ENCODE results near the gene CLRN3. TPM values are rescaled to one million over a fixed set of nuclear protein-coding genes. Genes with fewer than 3 reads are reported as not detected.

Gene CLRN3
- total RNA-seq, 8 experiments from 2014 or later, result not detected

- peaks cover 0 to 11% of the 10 kb centered on the region in 2 donors for H3K4me1 ChIP-seq (replicated peaks in 1 of 2)
- in situ Hi-C loops (cut with MboI; ENCODE audit: low pct_unique_long_range_greater_than_20kb in 2 of 9, low sequenced_read_pairs in 9 of 9, unreplicated experiment in 9 of 9), result no loop called here
- no peak overlapping the region for H3K4me3 ChIP-seq
- no peak for ATAC-seq (replicated peaks in 6 of 8)
- H3K27ac ChIP-seq, result no peak overlapping the region
- 17 to 100% (median 76%) methylated on average over 1 to 4 of the region's 6 CpGs; no CpG with 5 or more reads in 3 of the 10 experiments for WGBS, 10 experiments
Observed at GRCh38 chr10:127925471-127926207, 32.9 kb upstream of the CLRN3 start.

- in situ Hi-C loops (cut with MboI; ENCODE audit: low pct_unique_long_range_greater_than_20kb in 2 of 9, low sequenced_read_pairs in 9 of 9, unreplicated experiment in 9 of 9), result loop anchor here in 3 of 9 experiments (25.0 kb wide), 1 partner anchor 89 kb away; no protein-coding TSS in a partner anchor
- no peak for ATAC-seq (replicated peaks in 6 of 8)
- Histone ChIP-seq H3K27ac (no peak overlapping the region), H3K4me1 (replicated peaks in 1 of 2) (peaks cover 11 to 19% of the 10 kb centered on the region in 2 donors), H3K4me3 (no peak overlapping the region)
- WGBS, 10 experiments, result 0 to 60% (median 34%) methylated on average over 1 of the region's 1 CpG; no CpG with 5 or more reads in 6 of the 10 experiments
Observed at GRCh38 chr10:127923646-127924045, 30.9 kb upstream of the CLRN3 start.

- Histone ChIP-seq H3K4me1 (replicated peaks in 1 of 2) (peaks cover 11 to 12% of the 10 kb centered on the region in 2 donors), H3K4me3 (no peak overlapping the region), H3K27ac (no peak overlapping the region)
- ATAC-seq (replicated peaks in 6 of 8), result no peak
- whole genome bisulfite sequencing, 10 experiments, result 33 to 100% (median 80%) methylated on average over 1 to 9 of the region's 12 CpGs; no CpG with 5 or more reads in 1 of the 10 experiments
- in situ Hi-C loops (cut with MboI; ENCODE audit: low pct_unique_long_range_greater_than_20kb in 2 of 9, low sequenced_read_pairs in 9 of 9, unreplicated experiment in 9 of 9), result loop anchor here in 3 of 9 experiments (25.0 kb wide), 1 partner anchor 89 kb away; no protein-coding TSS in a partner anchor
Observed at GRCh38 chr10:127922675-127923366, 30.1 kb upstream of the CLRN3 start.

- 20 to 100% (median 89%) methylated on average over 1 to 5 of the region's 9 CpGs; no CpG with 5 or more reads in 4 of the 10 experiments for WGBS, 10 experiments
- no peak overlapping the region for H3K4me3 ChIP-seq
- H3K4me1 ChIP-seq (replicated peaks in 1 of 2), result peaks cover 11 to 12% of the 10 kb centered on the region in 2 donors
- no peak for ATAC-seq (replicated peaks in 6 of 8)
- in situ Hi-C loops (cut with MboI; ENCODE audit: low pct_unique_long_range_greater_than_20kb in 2 of 9, low sequenced_read_pairs in 9 of 9, unreplicated experiment in 9 of 9), result loop anchor here in 3 of 9 experiments (25.0 kb wide), 1 partner anchor 90 kb away; no protein-coding TSS in a partner anchor
- no peak overlapping the region for H3K27ac ChIP-seq
Observed at GRCh38 chr10:127922206-127922605, 29.5 kb upstream of the CLRN3 start.

GRCh38 chr10:127921753-127922145, 29.0 kb upstream of the CLRN3 start:
- no peak overlapping the region for H3K4me3 ChIP-seq
- peaks cover 11 to 12% of the 10 kb centered on the region in 2 donors for H3K4me1 ChIP-seq (replicated peaks in 1 of 2)
- ATAC-seq (replicated peaks in 6 of 8), result no peak
- in situ Hi-C loops (cut with MboI; ENCODE audit: low pct_unique_long_range_greater_than_20kb in 2 of 9, low sequenced_read_pairs in 9 of 9, unreplicated experiment in 9 of 9), result loop anchor here in 3 of 9 experiments (25.0 kb wide), 1 partner anchor 91 kb away; no protein-coding TSS in a partner anchor
- 93 to 100% (median 100%) methylated on average over 1 to 2 of the region's 2 CpGs; no CpG with 5 or more reads in 6 of the 10 experiments for WGBS, 10 experiments
- H3K27ac ChIP-seq, result no peak overlapping the region

- ATAC-seq (replicated peaks in 6 of 8), result no peak
- Histone ChIP-seq H3K4me1 (replicated peaks in 1 of 2) (peaks cover 11 to 12% of the 10 kb centered on the region in 2 donors), H3K4me3 (no peak overlapping the region), H3K27ac (no peak overlapping the region)
- 79 to 92% (median 83%) methylated on average over 1 to 4 of the region's 11 CpGs; no CpG with 5 or more reads in 6 of the 10 experiments for WGBS, 10 experiments
- in situ Hi-C loops (cut with MboI; ENCODE audit: low pct_unique_long_range_greater_than_20kb in 2 of 9, low sequenced_read_pairs in 9 of 9, unreplicated experiment in 9 of 9), result loop anchor here in 3 of 9 experiments (25.0 kb wide), 1 partner anchor 91 kb away; no protein-coding TSS in a partner anchor
Observed at GRCh38 chr10:127921075-127921752, 28.5 kb upstream of the CLRN3 start.

- H3K4me1 ChIP-seq (replicated peaks in 1 of 2), result peaks cover 11 to 12% of the 10 kb centered on the region in 2 donors
- WGBS, 10 experiments, result 0 to 75% (median 63%) methylated on average over 1 to 7 of the region's 11 CpGs; no CpG with 5 or more reads in 3 of the 10 experiments
- peak in 2 of 8 experiments; percentile 29 to 74 for ATAC-seq (replicated peaks in 6 of 8)
- no peak overlapping the region for H3K4me3 ChIP-seq
- no peak overlapping the region for H3K27ac ChIP-seq
- in situ Hi-C loops (cut with MboI; ENCODE audit: low pct_unique_long_range_greater_than_20kb in 2 of 9, low sequenced_read_pairs in 9 of 9, unreplicated experiment in 9 of 9), result loop anchor here in 3 of 9 experiments (25.0 kb wide), 1 partner anchor 92 kb away; no protein-coding TSS in a partner anchor
Observed at GRCh38 chr10:127920306-127921074, 27.7 kb upstream of the CLRN3 start.

GRCh38 chr10:127919418-127920271, 26.9 kb upstream of the CLRN3 start:
- H3K27ac ChIP-seq, result no peak overlapping the region
- WGBS, 10 experiments, result 0 to 74% (median 62%) methylated on average over 4 to 9 of the region's 12 CpGs; no CpG with 5 or more reads in 2 of the 10 experiments
- H3K4me3 ChIP-seq, result no peak overlapping the region
- peaks cover 11 to 12% of the 10 kb centered on the region in 2 donors for H3K4me1 ChIP-seq (replicated peaks in 1 of 2)
- in situ Hi-C loops (cut with MboI; ENCODE audit: low pct_unique_long_range_greater_than_20kb in 2 of 9, low sequenced_read_pairs in 9 of 9, unreplicated experiment in 9 of 9), result loop anchor here in 3 of 9 experiments (25.0 kb wide), 1 partner anchor 93 kb away; no protein-coding TSS in a partner anchor
- peak; percentile 24 to 89 (median 82) for ATAC-seq (replicated peaks in 6 of 8)

- no peak overlapping the region for H3K27ac ChIP-seq
- in situ Hi-C loops (cut with MboI; ENCODE audit: low pct_unique_long_range_greater_than_20kb in 2 of 9, low sequenced_read_pairs in 9 of 9, unreplicated experiment in 9 of 9), result loop anchor here in 3 of 9 experiments (25.0 kb wide), 1 partner anchor 94 kb away; no protein-coding TSS in a partner anchor
- H3K4me3 ChIP-seq, result no peak overlapping the region
- WGBS, 10 experiments, result 80 to 100% (median 97%) methylated on average over 1 to 5 of the region's 5 CpGs; no CpG with 5 or more reads in 2 of the 10 experiments
- ATAC-seq (replicated peaks in 6 of 8), result no peak
- H3K4me1 ChIP-seq (replicated peaks in 1 of 2), result peaks cover 11 to 12% of the 10 kb centered on the region in 2 donors
Observed at GRCh38 chr10:127918572-127918971, 25.8 kb upstream of the CLRN3 start.

- in situ Hi-C loops (cut with MboI; ENCODE audit: low pct_unique_long_range_greater_than_20kb in 2 of 9, low sequenced_read_pairs in 9 of 9, unreplicated experiment in 9 of 9), result loop anchor here in 3 of 9 experiments (25.0 kb wide), 1 partner anchor 95 kb away; no protein-coding TSS in a partner anchor
- Histone ChIP-seq H3K4me1 (replicated peaks in 1 of 2) (peaks cover 11 to 12% of the 10 kb centered on the region in 2 donors), H3K27ac (no peak overlapping the region), H3K4me3 (no peak overlapping the region)
- WGBS, 10 experiments, result 50 to 100% (median 68%) methylated on average over 1 to 5 of the region's 9 CpGs; no CpG with 5 or more reads in 4 of the 10 experiments
- ATAC-seq (replicated peaks in 6 of 8), result no peak
Observed at GRCh38 chr10:127916826-127917225, 24.1 kb upstream of the CLRN3 start.

GRCh38 chr10:127915324-127915723, 22.6 kb upstream of the CLRN3 start:
- 55 to 100% (median 85%) methylated on average over 2 to 4 of the region's 4 CpGs for WGBS, 10 experiments
- peaks cover 11 to 15% of the 10 kb centered on the region in 2 donors for H3K4me1 ChIP-seq (replicated peaks in 1 of 2)
- ATAC-seq (replicated peaks in 6 of 8), result no peak
- in situ Hi-C loops (cut with MboI; ENCODE audit: low pct_unique_long_range_greater_than_20kb in 2 of 9, low sequenced_read_pairs in 9 of 9, unreplicated experiment in 9 of 9), result loop anchor here in 3 of 9 experiments (25.0 kb wide), 1 partner anchor 97 kb away; no protein-coding TSS in a partner anchor
- H3K4me3 ChIP-seq, result no peak overlapping the region
- H3K27ac ChIP-seq, result no peak overlapping the region

All from motor neuron (in vitro differentiated cells).